ENCODE measurements around the gene COL9A1.

- TF ChIP-seq CTCF (IDR thresholded peaks at IDR 0.05) (no peak), EZH2 (IDR thresholded peaks at IDR 0.05; ENCODE audit: borderline replicate concordance, insufficient read depth, low read depth, low read length, poor library complexity, severe bottlenecking) (no peak)
Observed at GRCh38 chr6:70219943-70220613, 82.8 kb downstream of the COL9A1 start.

Measured in B cell (primary cell).